ENCODE data around the gene FARP1.
A peak's percentile ranks its signal among the peaks of the same experiment; 100 is the strongest.

Gene FARP1

DNA sequence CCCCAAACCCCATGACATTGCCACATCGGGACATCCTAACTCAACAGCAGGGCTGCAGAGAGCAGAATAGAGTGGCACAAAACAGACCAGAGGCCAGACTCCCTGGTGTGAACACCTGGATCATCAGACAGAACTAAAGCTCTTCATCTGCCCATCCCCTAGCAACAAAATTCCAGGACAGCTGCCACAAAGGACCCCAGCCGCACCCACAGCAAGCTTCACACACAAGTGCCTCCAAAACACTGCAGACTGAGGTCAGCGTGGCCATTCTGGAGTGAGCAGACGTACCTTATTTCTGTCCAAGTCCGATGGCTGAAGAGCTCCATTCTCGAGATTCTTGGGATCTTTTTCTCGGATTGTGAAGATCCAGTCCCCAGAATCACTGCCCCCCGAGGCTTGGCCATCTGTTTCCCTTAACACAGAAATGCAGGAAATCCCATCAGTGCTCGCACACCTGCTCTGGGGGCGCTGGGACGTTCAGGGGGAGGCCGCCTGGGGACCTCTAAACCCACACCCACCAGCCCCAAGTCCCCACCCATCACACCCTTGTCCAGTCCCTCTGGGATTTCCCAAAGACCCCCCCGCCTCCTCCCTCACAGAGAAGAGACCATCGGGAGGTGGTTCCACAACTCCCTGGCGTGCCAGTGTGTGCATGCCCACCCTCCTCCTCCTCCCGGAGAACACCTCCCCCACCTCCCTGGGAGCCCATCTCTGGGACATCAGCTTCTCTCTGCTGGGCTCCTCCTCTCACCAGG lies 318.8 kb downstream of the FARP1 start:
- H3K9me3 Mint-ChIP-seq, result no peaks in the 10 kb centered on the region
- peaks cover 100% of the 10 kb centered on the region for H3K36me3 Mint-ChIP-seq
- H3K4me1 Mint-ChIP-seq, result peaks cover 23% of the 10 kb centered on the region
- ATAC-seq (no peak), DNase-seq (ENCODE audit: low spot score in 2 of 2) (no peak)
- no peak overlapping the region for H3K4me3 Mint-ChIP-seq
- peak overlapping the region; percentile 91 for H3K27ac Mint-ChIP-seq

- Mint-ChIP-seq H3K36me3 (peaks cover 100% of the 10 kb centered on the region), H3K9me3 (no peaks in the 10 kb centered on the region), H3K4me1 (peaks cover 26% of the 10 kb centered on the region), H3K4me3 (no peak overlapping the region), H3K27ac (peak overlapping the region; percentile 91)
- ATAC-seq (no peak), DNase-seq (ENCODE audit: low spot score in 2 of 2) (no peak)
Measured at GRCh38 chr13:98462241-98462882, 319.5 kb downstream of the FARP1 start.

DNA sequence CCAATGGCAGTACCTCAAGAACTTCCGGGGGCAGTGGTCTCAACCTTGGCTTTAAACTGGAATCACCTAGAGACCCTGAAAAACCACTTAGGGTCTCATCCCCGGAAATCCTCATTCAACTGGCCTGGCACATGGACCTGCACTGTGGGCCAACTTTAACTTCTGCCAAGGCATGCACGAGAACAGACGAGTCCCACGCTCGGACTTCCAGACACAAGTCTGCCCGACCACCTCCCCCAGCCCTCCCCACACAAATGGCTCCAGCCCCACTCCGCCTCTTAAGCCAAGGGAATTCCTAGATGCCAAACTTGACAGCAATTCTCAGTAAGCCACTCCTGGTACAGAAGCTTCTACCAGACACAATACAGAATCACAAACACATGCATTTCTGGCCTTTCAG lies 320.1 kb downstream of the FARP1 start:
- no peaks in the 10 kb centered on the region for H3K9me3 Mint-ChIP-seq

GRCh38 chr13:98466634-98467236 lies 323.8 kb downstream of the FARP1 start:
- DNase-seq (ENCODE audit: low spot score in 2 of 2), result no peak
- peak; percentile 51 for ATAC-seq

More for the DNA sequence above, 320.1 kb downstream of the FARP1 start:
- DNase-seq (ENCODE audit: low spot score in 2 of 2) (no peak), ATAC-seq (no peak)
- Mint-ChIP-seq H3K36me3 (peaks cover 100% of the 10 kb centered on the region), H3K27ac (peak overlapping the region; percentile 91), H3K4me1 (peaks cover 32% of the 10 kb centered on the region), H3K4me3 (no peak overlapping the region)

GRCh38 chr13:98467263-98467985 lies 324.5 kb downstream of the FARP1 start:
- Mint-ChIP-seq H3K4me3 (no peak overlapping the region), H3K27ac (peak overlapping the region; percentile 78), H3K4me1 (peaks cover 46% of the 10 kb centered on the region), H3K9me3 (no peaks in the 10 kb centered on the region), H3K36me3 (peaks cover 94% of the 10 kb centered on the region)
- no peak for DNase-seq (ENCODE audit: low spot score in 2 of 2)
- no peak for ATAC-seq

More at GRCh38 chr13:98466634-98467236, 323.8 kb downstream of the FARP1 start:
- no peaks in the 10 kb centered on the region for H3K9me3 Mint-ChIP-seq
- no peak overlapping the region for H3K27ac Mint-ChIP-seq
- H3K4me3 Mint-ChIP-seq, result no peak overlapping the region
- H3K36me3 Mint-ChIP-seq, result peaks cover 94% of the 10 kb centered on the region
- peaks cover 45% of the 10 kb centered on the region for H3K4me1 Mint-ChIP-seq

DNA sequence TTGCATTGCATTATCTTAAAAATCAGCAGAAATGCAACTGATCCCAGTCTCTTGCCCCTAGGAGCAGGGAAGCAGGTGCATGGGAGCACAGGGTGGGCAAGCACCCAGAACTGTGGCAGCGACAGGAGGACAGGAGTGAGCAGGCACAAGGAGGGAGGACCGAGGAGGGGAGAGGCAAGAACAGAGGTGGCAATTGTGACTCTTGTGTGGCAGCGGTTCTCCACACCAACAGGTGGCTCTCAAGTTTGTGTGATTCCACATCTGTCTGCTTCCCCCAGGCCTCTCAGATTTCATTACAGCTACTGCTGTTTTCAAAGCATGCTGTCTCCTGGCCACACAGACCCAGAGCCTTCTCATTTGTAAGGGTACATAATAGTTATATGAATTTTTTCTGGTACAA lies 325.5 kb downstream of the FARP1 start:
- peaks cover 3% of the 10 kb centered on the region for H3K9me3 Mint-ChIP-seq
- no peak for DNase-seq (ENCODE audit: low spot score in 2 of 2)
- H3K27ac Mint-ChIP-seq, result peak overlapping the region; percentile 78
- ATAC-seq, result no peak
- H3K4me1 Mint-ChIP-seq, result peaks cover 46% of the 10 kb centered on the region
- H3K36me3 Mint-ChIP-seq, result peaks cover 94% of the 10 kb centered on the region
- H3K4me3 Mint-ChIP-seq, result no peak overlapping the region

DNA sequence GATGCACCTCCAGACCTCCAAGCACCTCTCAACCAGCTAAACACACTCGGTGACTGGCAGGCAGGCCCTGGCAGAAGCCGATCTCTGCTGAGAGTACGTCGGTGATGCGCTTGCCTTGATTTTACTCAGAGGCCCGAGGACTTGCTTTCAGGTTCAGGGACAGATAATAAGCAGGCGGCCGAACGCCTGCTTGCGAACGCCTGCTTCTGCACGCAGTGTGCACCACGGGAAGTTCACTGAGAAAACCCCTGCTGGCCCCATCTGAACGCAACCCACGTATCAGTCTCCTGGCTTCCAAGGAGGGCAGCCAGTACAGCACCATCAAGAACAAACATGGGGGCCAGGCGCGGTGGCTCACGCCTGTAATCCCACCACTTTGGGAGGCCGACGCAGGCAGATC lies 326.0 kb downstream of the FARP1 start:
- peaks cover 94% of the 10 kb centered on the region for H3K36me3 Mint-ChIP-seq
- H3K27ac Mint-ChIP-seq, result peak overlapping the region; percentile 78
- no peak for DNase-seq (ENCODE audit: low spot score in 2 of 2)

GRCh38 chr13:98470920-98471319 lies 328.0 kb downstream of the FARP1 start:
- Mint-ChIP-seq H3K36me3 (peaks cover 91% of the 10 kb centered on the region), H3K4me3 (no peak overlapping the region), H3K4me1 (peaks cover 48% of the 10 kb centered on the region), H3K9me3 (peaks cover 3% of the 10 kb centered on the region), H3K27ac (peak overlapping the region; percentile 91)
- ATAC-seq (no peak), DNase-seq (ENCODE audit: low spot score in 2 of 2) (no peak)

More for the DNA sequence above, 326.0 kb downstream of the FARP1 start:
- ATAC-seq, result no peak
- Mint-ChIP-seq H3K4me3 (no peak overlapping the region), H3K4me1 (peaks cover 45% of the 10 kb centered on the region), H3K9me3 (peaks cover 3% of the 10 kb centered on the region)

DNA sequence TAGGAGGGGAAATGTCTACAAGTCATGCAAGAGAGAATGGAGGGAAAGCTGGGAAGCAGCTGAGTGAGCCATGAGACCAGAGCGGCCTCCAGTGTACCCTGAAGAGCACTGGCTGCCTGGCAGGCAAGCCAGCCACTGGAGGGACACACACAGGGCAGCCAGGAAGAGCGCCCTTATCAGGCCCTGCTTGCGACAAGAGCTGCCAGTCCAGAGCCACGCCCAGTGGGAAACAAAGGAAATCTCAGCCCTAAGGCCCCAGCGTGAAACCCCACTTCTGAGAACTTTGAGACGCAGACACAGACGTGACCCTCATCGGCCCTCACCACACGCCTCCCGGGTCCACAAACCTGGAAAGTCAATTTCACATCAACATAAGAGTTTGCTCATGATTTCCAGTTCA lies 329.0 kb downstream of the FARP1 start:
- Mint-ChIP-seq H3K4me1 (peaks cover 58% of the 10 kb centered on the region), H3K36me3 (peaks cover 91% of the 10 kb centered on the region)
- no peak for ATAC-seq

GRCh38 chr13:98473135-98473787 lies 330.4 kb downstream of the FARP1 start:
- peak overlapping the region; percentile 91 for H3K27ac Mint-ChIP-seq
- DNase-seq (ENCODE audit: low spot score in 2 of 2) (no peak), ATAC-seq (no peak)
- peaks cover 91% of the 10 kb centered on the region for H3K36me3 Mint-ChIP-seq
- H3K4me1 Mint-ChIP-seq, result peaks cover 60% of the 10 kb centered on the region
- peaks cover 3% of the 10 kb centered on the region for H3K9me3 Mint-ChIP-seq
- H3K4me3 Mint-ChIP-seq, result no peak overlapping the region

More for the DNA sequence above, 329.0 kb downstream of the FARP1 start:
- peak overlapping the region; percentile 91 for H3K27ac Mint-ChIP-seq
- no peak overlapping the region for H3K4me3 Mint-ChIP-seq
- peaks cover 3% of the 10 kb centered on the region for H3K9me3 Mint-ChIP-seq
- DNase-seq (ENCODE audit: low spot score in 2 of 2), result no peak

GRCh38 chr13:98473788-98474144 lies 330.9 kb downstream of the FARP1 start:
- H3K36me3 Mint-ChIP-seq, result peaks cover 90% of the 10 kb centered on the region
- peak overlapping the region; percentile 91 for H3K27ac Mint-ChIP-seq
- no peak overlapping the region for H3K4me3 Mint-ChIP-seq
- DNase-seq (ENCODE audit: low spot score in 2 of 2) (no peak), ATAC-seq (no peak)
- H3K9me3 Mint-ChIP-seq, result peaks cover 3% of the 10 kb centered on the region
- H3K4me1 Mint-ChIP-seq, result peaks cover 64% of the 10 kb centered on the region

DNA sequence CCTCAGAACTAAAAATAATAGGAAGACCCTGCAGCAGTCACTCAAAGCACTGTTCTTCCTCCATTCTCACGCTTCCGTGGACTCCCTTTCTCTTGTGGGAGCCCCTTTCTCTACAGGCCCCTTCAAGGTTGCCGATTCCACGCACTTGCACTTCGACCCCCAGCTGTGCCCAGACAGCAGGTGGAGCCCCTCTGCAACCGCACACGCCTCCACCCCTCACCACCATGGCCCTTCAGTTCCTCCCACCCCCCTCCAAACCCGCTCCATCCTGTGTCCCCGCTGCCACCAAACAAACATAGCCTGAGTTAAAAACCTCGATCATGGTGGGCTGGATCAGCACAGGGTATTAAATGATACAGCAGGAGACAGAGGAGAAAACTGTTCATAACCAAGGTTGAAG lies 331.4 kb downstream of the FARP1 start:
- Mint-ChIP-seq H3K27ac (peak overlapping the region; percentile 91), H3K9me3 (peaks cover 3% of the 10 kb centered on the region), H3K4me1 (peaks cover 68% of the 10 kb centered on the region), H3K4me3 (no peak overlapping the region), H3K36me3 (peaks cover 88% of the 10 kb centered on the region)
- ATAC-seq (no peak), DNase-seq (ENCODE audit: low spot score in 2 of 2) (no peak)

- Mint-ChIP-seq H3K27ac (peak overlapping the region; percentile 91), H3K9me3 (peaks cover 3% of the 10 kb centered on the region), H3K4me1 (peaks cover 73% of the 10 kb centered on the region), H3K4me3 (no peak overlapping the region), H3K36me3 (peaks cover 86% of the 10 kb centered on the region)
- DNase-seq (ENCODE audit: low spot score in 2 of 2) (no peak), ATAC-seq (no peak)
Measured at GRCh38 chr13:98474761-98475160, 331.9 kb downstream of the FARP1 start.

- H3K9me3 Mint-ChIP-seq, result peaks cover 3% of the 10 kb centered on the region
- peaks cover 84% of the 10 kb centered on the region for H3K36me3 Mint-ChIP-seq
- H3K27ac Mint-ChIP-seq, result peak overlapping the region; percentile 56
- H3K4me1 Mint-ChIP-seq, result peaks cover 76% of the 10 kb centered on the region
- ATAC-seq (no peak), DNase-seq (ENCODE audit: low spot score in 2 of 2) (no peak)
- peak overlapping the region; percentile 61 for H3K4me3 Mint-ChIP-seq
Measured at GRCh38 chr13:98475522-98475921, 332.6 kb downstream of the FARP1 start.

- H3K27ac Mint-ChIP-seq, result peak overlapping the region; percentile 89
- peak; percentile 62 for ATAC-seq
- peaks cover 3% of the 10 kb centered on the region for H3K9me3 Mint-ChIP-seq
- DNase-seq (ENCODE audit: low spot score in 2 of 2), result no peak
- peak overlapping the region; percentile 61 for H3K4me3 Mint-ChIP-seq
- peaks cover 86% of the 10 kb centered on the region for H3K36me3 Mint-ChIP-seq
- H3K4me1 Mint-ChIP-seq, result peaks cover 79% of the 10 kb centered on the region
Measured at GRCh38 chr13:98476106-98476505, 333.2 kb downstream of the FARP1 start.

All from stimulated activated effector memory CD8-positive, alpha-beta T cell treated with anti-CD3 and anti-CD28 coated beads, Interleukin-12 subunit alpha, Interleukin-12 subunit beta, amount 100 ng/mL, for 72 hours (primary cell).